H1 (cell line): ENCODE results near the gene TTC31. TPM values are rescaled to one million over a fixed set of nuclear protein-coding genes. Genes with fewer than 3 reads are reported as not detected.

ENCODE experiments used
- CTCF ChIA-PET: fragments of 300-600 bp; sonication (Branson Sonifier 250); formaldehyde crosslinking; loops from one replicate; lab custom pipeline; 2021; ENCODE audit not compliant: partially characterized antibody; lab: Charles Lee
- POLR2A ChIA-PET: fragments of 300-600 bp; sonication (Branson Sonifier 250); formaldehyde crosslinking; loops from one replicate; lab custom pipeline; 2021; ENCODE audit warnings: inconsistent platforms; ENCODE audit not compliant: partially characterized antibody; lab: Charles Lee
- DNase-seq, 2 experiments: peaks; one replicate each; pipeline versions ENCODE4 v3.0.0 to v3.0.0-alpha.2; 2010 to 2022; ENCODE audit warnings: low spot score in 2 of 2, low read depth in 1 of 2, mixed read lengths in 1 of 2
- FAIRE-seq: peaks from 2 replicates; lab custom pipeline; 2011; peaks lifted over from hg19 to GRCh38; lab: Jason Lieb, UNC
- H2AFZ ChIP-seq: 2 replicates; pipeline ENCODE4 v1.8.1; 2012; ENCODE audit warnings: low read length, inconsistent platforms
- H2AK5ac ChIP-seq: 2 replicates; pipeline ENCODE4 v1.6.1; 2013; ENCODE audit warnings: low read depth, low read length
- H2BK120ac ChIP-seq: replicated peaks from 2 replicates; pipeline ENCODE3; 2013; ENCODE audit warnings: low read depth, low read length, inconsistent platforms
- H2BK12ac ChIP-seq: 2 replicates; pipeline ENCODE4 v1.6.1; 2013; ENCODE audit warnings: low read depth, low read length
- H2BK15ac ChIP-seq: 2 replicates; pipeline ENCODE4 v1.6.1; 2013; ENCODE audit warnings: low read length
- H2BK20ac ChIP-seq: 2 replicates; pipeline ENCODE4 v1.6.1; 2013; ENCODE audit warnings: low read length
- H2BK5ac ChIP-seq: 2 replicates; pipeline ENCODE4 v1.6.1; 2013; ENCODE audit warnings: low read depth, low read length
- H3K14ac ChIP-seq: 2 replicates; pipeline ENCODE4 v1.6.1; 2013; ENCODE audit warnings: inconsistent platforms; ENCODE audit not compliant: insufficient read length
- H3K18ac ChIP-seq: 2 replicates; pipeline ENCODE4 v1.6.1; 2013; ENCODE audit warnings: low read length; ENCODE audit errors: extremely low read depth
- H3K23ac ChIP-seq: 2 replicates; pipeline ENCODE4 v1.6.1; 2013; ENCODE audit warnings: inconsistent platforms; ENCODE audit not compliant: insufficient read length
- H3K23me2 ChIP-seq: 2 replicates; pipeline ENCODE4 v1.6.1; 2013; ENCODE audit warnings: low read depth, low read length
- H3K27ac ChIP-seq: 2 replicates; pipeline ENCODE4 v1.6.1; 2011; ENCODE audit warnings: low read depth, low read length, inconsistent platforms
- H3K27me3 ChIP-seq, 4 experiments: replicated peaks in 1 of 4; 1 replicate in 1 of 4; 2 replicates in 3 of 4; pipeline versions ENCODE4 v1.6.1 to v1.8.1; 2011 to 2013; ENCODE audit warnings: low read length in 3 of 4, mild to moderate bottlenecking in 3 of 4, inconsistent platforms in 2 of 4, mixed read lengths in 2 of 4, moderate library complexity in 1 of 4; ENCODE audit not compliant: control insufficient read depth in 3 of 4, insufficient read depth in 3 of 4; ENCODE audit errors: extremely low read depth in 1 of 4
- H3K36me3 ChIP-seq, 4 experiments: 2 replicates each; pipeline versions ENCODE4 v1.6.1 to v1.8.1; 2011 to 2013; ENCODE audit warnings: mild to moderate bottlenecking in 4 of 4, low read length in 3 of 4, moderate library complexity in 2 of 4, control low read depth in 1 of 4, inconsistent platforms in 1 of 4; ENCODE audit not compliant: insufficient read depth in 4 of 4, control insufficient read depth in 2 of 4
- H3K4ac ChIP-seq: replicated peaks from 2 replicates; pipeline ENCODE3; 2013; ENCODE audit warnings: low read length, low read depth, mixed read lengths, inconsistent platforms; ENCODE audit not compliant: insufficient read length
- H3K4me1 ChIP-seq, 4 experiments: replicated peaks in 1 of 4; 1 replicate in 1 of 4; 2 replicates in 3 of 4; pipeline versions ENCODE4 v1.6.1 to v1.8.1; 2011 to 2013; ENCODE audit warnings: low read length in 3 of 4, inconsistent platforms in 2 of 4, mixed read lengths in 1 of 4; ENCODE audit not compliant: insufficient read depth in 4 of 4, control insufficient read depth in 3 of 4
- H3K4me2 ChIP-seq, 2 experiments: 2 replicates each; pipeline versions ENCODE4 v1.6.1 to v1.8.1; 2011 to 2013; ENCODE audit warnings: low read depth in 2 of 2, low read length in 2 of 2, control low read depth in 1 of 2, inconsistent platforms in 1 of 2, mild to moderate bottlenecking in 1 of 2; ENCODE audit not compliant: insufficient read depth in 1 of 2
- H3K4me3 ChIP-seq, 4 experiments: fragments of 200-600, 300-600 bp in 1 of 4; sonication (generic), shearing (Covaris generic), sonication (Bioruptor Twin) in 1 of 4; 2 replicates each; pipeline versions ENCODE4 v1.5.1 to v1.8.1; 2011 to 2016; ENCODE audit warnings: low read length in 4 of 4, low read depth in 3 of 4, control low read depth in 2 of 4, inconsistent platforms in 2 of 4, mild to moderate bottlenecking in 2 of 4, mixed read lengths in 1 of 4, moderate library complexity in 1 of 4; ENCODE audit not compliant: insufficient read depth in 2 of 4; ENCODE audit errors: extremely low read depth in 1 of 4
- H3K56ac ChIP-seq: replicated peaks from 2 replicates; pipeline ENCODE3; 2013; ENCODE audit warnings: low read depth, mild to moderate bottlenecking, mixed read lengths, low read length, inconsistent platforms; ENCODE audit not compliant: insufficient read length
- H3K79me1 ChIP-seq: 2 replicates; pipeline ENCODE4 v1.6.1; 2013; ENCODE audit warnings: low read depth, low read length, control low read depth
- H3K79me2 ChIP-seq, 2 experiments: 2 replicates each; pipeline versions ENCODE4 v1.6.1 to v1.8.1; 2012 to 2013; ENCODE audit warnings: low read length in 2 of 2, mild to moderate bottlenecking in 2 of 2, inconsistent platforms in 1 of 2; ENCODE audit not compliant: insufficient read depth in 2 of 2, control insufficient read depth in 1 of 2
- H3K9ac ChIP-seq, 4 experiments: replicated peaks in 1 of 4; 1 replicate in 1 of 4; 2 replicates in 3 of 4; pipeline versions ENCODE4 v1.6.1 to v1.8.1; 2011 to 2013; ENCODE audit warnings: low read depth in 3 of 4, low read length in 3 of 4, control low read depth in 2 of 4, mild to moderate bottlenecking in 2 of 4, moderate library complexity in 2 of 4, inconsistent platforms in 1 of 4; ENCODE audit errors: extremely low read depth in 1 of 4
- H3K9me3 ChIP-seq, 2 experiments: 2 replicates each; pipeline versions ENCODE4 v1.6.1 to v1.8.1; 2012 to 2013; ENCODE audit warnings: mild to moderate bottlenecking in 2 of 2, moderate library complexity in 2 of 2, control low read depth in 1 of 2, inconsistent platforms in 1 of 2, low read depth in 1 of 2, low read length in 1 of 2, mixed read lengths in 1 of 2; ENCODE audit not compliant: insufficient read depth in 2 of 2
- H4K20me1 ChIP-seq, 2 experiments: replicated peaks in 1 of 2; 2 replicates each; pipeline versions ENCODE3 to v1.8.1; 2011 to 2013; ENCODE audit warnings: inconsistent platforms in 2 of 2, low read length in 2 of 2, mild to moderate bottlenecking in 1 of 2; ENCODE audit not compliant: insufficient read depth in 2 of 2, control insufficient read depth in 1 of 2
- H4K5ac ChIP-seq: 2 replicates; pipeline ENCODE4 v1.6.1; 2013; ENCODE audit warnings: low read length, low read depth, mixed read lengths, inconsistent platforms; ENCODE audit not compliant: insufficient read length
- H4K8ac ChIP-seq: 2 replicates; pipeline ENCODE4 v1.8.0; 2013; ENCODE audit warnings: mild to moderate bottlenecking, moderate library complexity, low read length, inconsistent platforms; ENCODE audit not compliant: insufficient read depth; ENCODE audit errors: extremely low read depth
- H4K91ac ChIP-seq: replicated peaks from 2 replicates; pipeline ENCODE3; 2013; ENCODE audit warnings: low read length, mixed read lengths, inconsistent platforms; ENCODE audit not compliant: insufficient read length
- CEBPB ChIP-seq: IDR thresholded peaks from 2 replicates; pipeline ENCODE4 v1.6.1; 2012; ENCODE audit warnings: low read depth, low read length
- EZH2 ChIP-seq: fragments of 200-600 bp; sonication (generic); IDR thresholded peaks from 2 replicates; pipeline ENCODE4 v1.7.1; 2012; ENCODE audit warnings: low read depth, mild to moderate bottlenecking, moderate library complexity, low read length, inconsistent platforms; ENCODE audit not compliant: severe bottlenecking
- MAX ChIP-seq: IDR thresholded peaks from 2 replicates; pipeline ENCODE4 v1.6.1; 2012; ENCODE audit warnings: inconsistent platforms
- NRF1 ChIP-seq: IDR thresholded peaks from 2 replicates; pipeline ENCODE4 v1.6.1; 2011; ENCODE audit warnings: mild to moderate bottlenecking, low read depth, low read length, improper control_type of control experiment
- SIN3A ChIP-seq, 2 experiments: IDR thresholded peaks in 1 of 2; conservative IDR thresholded peaks in 1 of 2; 2 replicates each; pipeline ENCODE4 v1.6.1; 2011 to 2012; ENCODE audit warnings: low read length in 2 of 2, improper control_type of control experiment in 1 of 2, low read depth in 1 of 2, mild to moderate bottlenecking in 1 of 2
- SIRT6 ChIP-seq: IDR thresholded peaks from one replicate; pipeline ENCODE4 v1.7.1; 2012; ENCODE audit warnings: low read length, inconsistent platforms
- SP1 ChIP-seq: IDR thresholded peaks from 2 replicates; pipeline ENCODE4 v1.6.1; 2011; ENCODE audit warnings: low read depth, low read length
- SUZ12 ChIP-seq: fragments of 200-600 bp; sonication (generic); IDR thresholded peaks from 2 replicates; pipeline ENCODE4 v1.6.1; 2012; ENCODE audit warnings: mild to moderate bottlenecking, inconsistent platforms, low read length, moderate library complexity, mixed read lengths
- WGBS, 2 experiments: shearing (Covaris generic) in 1 of 2; methylation state at CpG; one replicate each; pipeline versions ENCODE4 v1.1.6 to v1.1.7; 2013 to 2015; ENCODE audit warnings: low lambda C conversion rate in 2 of 2, mixed read lengths in 2 of 2, inconsistent platforms in 1 of 2, low coverage in 1 of 2, missing lambda C conversion rate in 1 of 2; ENCODE audit not compliant: insufficient replicate concordance in 2 of 2, insufficient coverage in 1 of 2, insufficient read length in 1 of 2; ENCODE audit errors: extremely low coverage in 1 of 2, missing lambda C conversion rate in 1 of 2; 5-methylcytosine and 5-hydroxymethylcytosine counted together
- polyA plus RNA-seq, 7 experiments: library from polyadenylated mRNA; depleted of rRNA in 3 of 7; stranded (reverse) in 5 of 7; unstranded in 2 of 7; fragments of >200 nt in 5 of 7; fragments of 200-250 nt in 2 of 7; gene quantifications; 1 replicate in 5 of 7; 2 replicates in 1 of 7; 4 replicates in 1 of 7; pipeline versions ENCODE4 v1.2.1 to v1.2.3, GENCODE V29; 2011 to 2013; ENCODE audit warnings: missing spikeins in 2 of 7, mixed read lengths in 2 of 7
- total RNA-seq: library from RNA; stranded (reverse); fragmentation: NEBNext Ultra II Directional; extraction: Animal tissue kit (Norgen Biotek cat#: 25700); gene quantifications from 2 replicates; pipeline ENCODE4 v1.2.1, GENCODE V29; 2021

Gene TTC31
- total and polyA plus RNA-seq, 2 of the 8 experiments (the other 6 are each of a cell fraction or from before 2014, with no cell fraction given), result 28.8 to 29.9 TPM

- Histone ChIP-seq H2AFZ (peak overlapping the region; percentile 9; the same call in 1 of the 2 replicates), H2BK5ac (no peak overlapping the region; the same call in 1 of the 2 replicates), H4K5ac (no peak overlapping the region), H3K27ac (no peak overlapping the region), H4K91ac (no peak overlapping the region), H3K56ac (no peak overlapping the region), H3K14ac (no peak overlapping the region), H2AK5ac (no peak overlapping the region), H2BK120ac (no peak overlapping the region), H3K4me1 (peaks cover 0 to 24% (median 10%) of the 10 kb centered on the region in 4 experiments; a peak in 6 of 7 replicates), H3K4ac (no peak overlapping the region), H3K4me2 (peak overlapping the region; percentile 63 to 88), H2BK20ac (no peak overlapping the region), H3K4me3 (peak overlapping the region; percentile 5 to 62 (median 23); a peak in 6 of 8 replicates), H2BK12ac (peak overlapping the region; percentile 68; the same call in 1 of the 2 replicates), H3K9me3 (peaks cover 7 to 12% of the 10 kb centered on the region in 2 experiments), H3K36me3 (peaks cover 0 to 19% (median 0%) of the 10 kb centered on the region in 4 experiments; a peak in 1 of 8 replicates), H4K8ac (peak overlapping the region; percentile 84; the same call in 1 of the 2 replicates), H3K27me3 (peaks cover 74 to 100% (median 95%) of the 10 kb centered on the region in 4 experiments), H2BK15ac (0 out of 2 replicates have a peak overlapping the region, but pooled peaks have one; percentile 92), H3K18ac (peak overlapping the region; percentile 51), H3K9ac (no peak overlapping the region), H3K23me2 (peaks cover 10% of the 10 kb centered on the region; the same call in 1 of the 2 replicates), H3K79me2 (no peaks in the 10 kb centered on the region), H3K23ac (no peak overlapping the region), H3K79me1 (no peaks in the 10 kb centered on the region), H4K20me1 (peaks cover 2 to 4% of the 10 kb centered on the region in 2 experiments)
- peak; percentile 93 for TF ChIP-seq SUZ12
- TF ChIP-seq EZH2, result peak; percentile 84
- peak; percentile 28 for TF ChIP-seq NRF1
- no peak for TF ChIP-seq CEBPB
- TF ChIP-seq SP1, result peak; percentile 17; the same call in 1 of the 2 replicates
- TF ChIP-seq MAX, result peak; percentile 84
- TF ChIP-seq SIRT6, result no peak
- TF ChIP-seq SIN3A (conservative IDR thresholded peaks at IDR 0.05 in 1 of 2, IDR thresholded peaks at IDR 0.05 in 1 of 2; ENCODE audit: low read depth in 1 of 2, low read length in 2 of 2), result no peak
- FAIRE-seq (no peak), DNase-seq (no peak)
- ChIA-PET CTCF (interaction anchor here (0.5 to 4.2 kb wide), 5 partner anchors 11 to 450 kb away, joined by 3 to 20 read pairs (median 3); partner anchors contain the start of gene DQX1), POLR2A (interaction anchor here (0.8 to 6.7 kb wide), 9 partner anchors 9 to 75 kb away, joined by 3 to 63 read pairs (median 4); partner anchors contain the start of genes AUP1, DQX1, HTRA2 and LBX2)
- WGBS, 2 experiments, result 2% methylated on average over 57 of the region's 60 CpGs; no CpG with 5 or more reads in 1 of the 2 experiments
Measured at GRCh38 chr2:74515271-74515980, 32.5 kb downstream of the TTC31 start.
